Ishikawa (cell line): ENCODE measurements around the gene VPS26C.

Source experiments
- CEBPB ChIP-seq: IDR thresholded peaks from 2 replicates; pipeline ENCODE4 v1.6.1; 2012
- EP300 ChIP-seq: IDR thresholded peaks from 2 replicates; pipeline ENCODE4 v1.6.1; 2012; ENCODE audit warnings: borderline replicate concordance
- FOXM1 ChIP-seq: IDR thresholded peaks from 2 replicates; pipeline ENCODE4 v1.6.1; 2012; ENCODE audit warnings: low read depth, borderline replicate concordance
- MAX ChIP-seq: IDR thresholded peaks from 2 replicates; pipeline ENCODE4 v1.6.1; 2012
- RAD21 ChIP-seq: IDR thresholded peaks from 2 replicates; pipeline ENCODE4 v1.6.1; 2012; ENCODE audit warnings: low read depth
- REST ChIP-seq: IDR thresholded peaks from 2 replicates; pipeline ENCODE4 v1.6.1; 2012; ENCODE audit warnings: low read depth, mild to moderate bottlenecking
- TAF1 ChIP-seq: IDR thresholded peaks from 2 replicates; pipeline ENCODE4 v1.6.1; 2012; ENCODE audit warnings: low read depth, mild to moderate bottlenecking
- TCF12 ChIP-seq: IDR thresholded peaks from 2 replicates; pipeline ENCODE4 v1.6.1; 2012; ENCODE audit warnings: low read depth
- TEAD4 ChIP-seq: IDR thresholded peaks from 2 replicates; pipeline ENCODE4 v1.6.1; 2012
- YY1 ChIP-seq: IDR thresholded peaks from 2 replicates; pipeline ENCODE4 v1.6.1; 2012; ENCODE audit warnings: low read depth

- TF ChIP-seq FOXM1 (no peak), YY1 (no peak), TCF12 (no peak), TAF1 (no peak), EP300 (no peak), CEBPB (no peak), REST (no peak), MAX (no peak), RAD21 (no peak), TEAD4 (no peak)
Measured at GRCh38 chr21:37232274-37233018, 34.7 kb downstream of the VPS26C start.
